Ovary (tissue), 3 donors: ENCODE measurements around the gene ADAM17.

Source experiments
- POLR2A ChIP-seq: fragments of 450-650 bp; IDR thresholded peaks from one replicate; pipeline ENCODE4 v1.6.1; 2017; ENCODE audit warnings: antibody characterized with exemption, mild to moderate bottlenecking, moderate library complexity
- TF ChIP-seq, protein P1 (sequence below), 3 donors: fragments of 450-650 bp in 2 of 3; fragments of 200-600 bp in 1 of 3; IDR thresholded peaks; one replicate each; pipeline versions ENCODE4 v1.5.1 to v1.8.0; 2016 to 2022; ENCODE audit warnings: antibody characterized with exemption in 3 of 3, mild to moderate bottlenecking in 1 of 3
- donor health status: DM: no; HTN: no; CAD: no.

GRCh38 chr2:9494081-9494480, 61.5 kb downstream of the ADAM17 start:
- TF ChIP-seq, protein P1, sequence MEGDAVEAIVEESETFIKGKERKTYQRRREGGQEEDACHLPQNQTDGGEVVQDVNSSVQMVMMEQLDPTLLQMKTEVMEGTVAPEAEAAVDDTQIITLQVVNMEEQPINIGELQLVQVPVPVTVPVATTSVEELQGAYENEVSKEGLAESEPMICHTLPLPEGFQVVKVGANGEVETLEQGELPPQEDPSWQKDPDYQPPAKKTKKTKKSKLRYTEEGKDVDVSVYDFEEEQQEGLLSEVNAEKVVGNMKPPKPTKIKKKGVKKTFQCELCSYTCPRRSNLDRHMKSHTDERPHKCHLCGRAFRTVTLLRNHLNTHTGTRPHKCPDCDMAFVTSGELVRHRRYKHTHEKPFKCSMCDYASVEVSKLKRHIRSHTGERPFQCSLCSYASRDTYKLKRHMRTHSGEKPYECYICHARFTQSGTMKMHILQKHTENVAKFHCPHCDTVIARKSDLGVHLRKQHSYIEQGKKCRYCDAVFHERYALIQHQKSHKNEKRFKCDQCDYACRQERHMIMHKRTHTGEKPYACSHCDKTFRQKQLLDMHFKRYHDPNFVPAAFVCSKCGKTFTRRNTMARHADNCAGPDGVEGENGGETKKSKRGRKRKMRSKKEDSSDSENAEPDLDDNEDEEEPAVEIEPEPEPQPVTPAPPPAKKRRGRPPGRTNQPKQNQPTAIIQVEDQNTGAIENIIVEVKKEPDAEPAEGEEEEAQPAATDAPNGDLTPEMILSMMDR (IDR thresholded peaks at IDR 0.05), result no peak
- no peak for TF ChIP-seq POLR2A
